Measurements from ENCODE around the gene ZFYVE28. TPM values are rescaled to one million over a fixed set of nuclear protein-coding genes. Genes with fewer than 3 reads are reported as not detected.

The ZFYVE28 gene
- total and polyA plus RNA-seq, 2 of the 8 experiments (the other 6 are each of a cell fraction or from before 2014, with no cell fraction given) = 1.7 to 4.9 TPM

DNA sequence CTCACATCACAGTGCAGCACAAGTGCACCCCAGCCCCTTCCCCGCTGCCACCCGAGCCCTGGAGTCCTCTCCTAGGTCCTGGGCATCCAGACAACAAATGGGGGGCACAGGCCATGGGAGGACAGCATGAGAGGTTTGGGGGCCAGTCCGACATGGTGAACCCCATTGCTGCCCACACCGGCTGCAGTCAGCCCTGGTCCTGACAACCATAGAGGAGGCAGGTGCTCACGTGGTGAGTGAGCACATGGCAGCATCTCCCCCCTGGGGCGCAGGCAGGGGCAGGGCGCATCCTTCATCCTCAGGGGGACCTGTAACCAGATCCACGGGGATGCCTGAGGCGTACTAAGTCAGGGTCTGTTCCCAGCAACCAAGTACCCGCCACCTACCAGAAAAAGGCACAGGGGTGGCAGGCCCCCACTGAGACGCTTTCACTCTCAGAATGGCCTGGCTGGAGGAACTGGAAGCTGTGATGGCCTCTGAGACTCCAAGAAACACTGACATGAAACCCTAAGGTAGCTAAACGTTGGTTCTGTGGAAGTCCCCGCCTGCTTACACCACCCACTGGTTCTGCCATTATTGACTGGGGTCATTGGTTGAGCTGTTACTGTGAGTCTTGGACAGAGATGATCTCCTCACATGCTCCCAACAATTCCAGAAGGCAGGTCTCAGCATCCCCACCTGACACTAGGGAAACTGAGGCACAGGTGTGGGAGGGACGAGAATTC lies 6.5 kb downstream of the ZFYVE28 start:
- Histone ChIP-seq H2BK5ac (ENCODE audit: low read depth, low read length) (peak overlapping the region; percentile 96; the same call in 1 of the 2 replicates), H3K14ac (ENCODE audit: insufficient read length) (no peak overlapping the region), H3K4me1 (replicated peaks in 1 of 4; ENCODE audit: control insufficient read depth in 3 of 4, insufficient read depth in 4 of 4, low read length in 3 of 4) (peaks cover 12 to 36% (median 25%) of the 10 kb centered on the region in 4 experiments), H2AK5ac (ENCODE audit: low read depth, low read length) (peak overlapping the region; percentile 60; the same call in 1 of the 2 replicates), H3K18ac (ENCODE audit: extremely low read depth, low read length) (0 out of 2 replicates have a peak overlapping the region, but pooled peaks have one; percentile 66), H4K91ac (replicated peaks; ENCODE audit: insufficient read length, low read length) (peak overlapping the region; percentile 73), H3K23me2 (ENCODE audit: low read depth, low read length) (peaks cover 10% of the 10 kb centered on the region), H4K8ac (ENCODE audit: extremely low read depth, insufficient read depth, low read length) (peak overlapping the region; percentile 46; the same call in 1 of the 2 replicates), H2BK15ac (ENCODE audit: low read length) (peak overlapping the region; percentile 98; the same call in 1 of the 2 replicates), H3K79me2 (ENCODE audit: control insufficient read depth in 1 of 2, insufficient read depth in 2 of 2, low read length in 2 of 2) (no peaks in the 10 kb centered on the region), H4K20me1 (replicated peaks in 1 of 2; ENCODE audit: control insufficient read depth in 1 of 2, insufficient read depth in 2 of 2, low read length in 2 of 2) (peaks cover 0 to 6% of the 10 kb centered on the region in 2 experiments), H3K9ac (replicated peaks in 1 of 4; ENCODE audit: extremely low read depth in 1 of 4, low read depth in 3 of 4, low read length in 3 of 4) (no peak overlapping the region), H3K27me3 (replicated peaks in 1 of 4; ENCODE audit: control insufficient read depth in 3 of 4, extremely low read depth in 1 of 4, insufficient read depth in 3 of 4, low read length in 3 of 4) (peaks cover 13 to 33% (median 27%) of the 10 kb centered on the region in 4 experiments), H3K4ac (replicated peaks; ENCODE audit: insufficient read length, low read depth, low read length) (peak overlapping the region; percentile 82), H3K56ac (replicated peaks; ENCODE audit: insufficient read length, low read depth, low read length) (no peak overlapping the region), H3K36me3 (ENCODE audit: control insufficient read depth in 2 of 4, insufficient read depth in 4 of 4, low read length in 3 of 4) (no peaks in the 10 kb centered on the region), H2BK120ac (replicated peaks; ENCODE audit: low read depth, low read length) (peak overlapping the region; percentile 57), H2AFZ (ENCODE audit: low read length) (no peak overlapping the region), H3K9me3 (ENCODE audit: insufficient read depth in 2 of 2, low read depth in 1 of 2, low read length in 1 of 2) (no peaks in the 10 kb centered on the region), H3K79me1 (ENCODE audit: low read depth, low read length) (peaks cover 4% of the 10 kb centered on the region; the same call in 1 of the 2 replicates), H3K4me2 (ENCODE audit: insufficient read depth in 1 of 2, low read depth in 2 of 2, low read length in 2 of 2) (peak overlapping the region; percentile 78 to 94; a peak in 3 of 4 replicates), H2BK12ac (ENCODE audit: low read depth, low read length) (peak overlapping the region; percentile 98; the same call in 1 of the 2 replicates), H3K23ac (ENCODE audit: insufficient read length) (no peak overlapping the region), H3K4me3 (ENCODE audit: extremely low read depth in 1 of 4, insufficient read depth in 2 of 4, low read depth in 3 of 4, low read length in 4 of 4) (peak overlapping the region in 2 of 4 experiments; percentile 2 to 56; a peak in 2 of 8 replicates), H3K27ac (ENCODE audit: low read depth, low read length) (no peak overlapping the region), H4K5ac (ENCODE audit: insufficient read length, low read depth, low read length) (peak overlapping the region; percentile 20), H2BK20ac (ENCODE audit: low read length) (peak overlapping the region; percentile 90; the same call in 1 of the 2 replicates)
- no peak for DNase-seq (ENCODE audit: low read depth in 1 of 2, low spot score in 2 of 2)
- TF ChIP-seq ATF3 (IDR thresholded peaks at IDR 0.05; ENCODE audit: insufficient read depth, low read depth, low read length) (no peak), EP300 (IDR thresholded peaks at IDR 0.05; ENCODE audit: borderline replicate concordance in 1 of 2, low read depth in 2 of 2, low read length in 2 of 2) (no peak), SIX5 (IDR thresholded peaks at IDR 0.05; ENCODE audit: low read depth, low read length) (no peak)
- TF ChIP-seq, protein P1, sequence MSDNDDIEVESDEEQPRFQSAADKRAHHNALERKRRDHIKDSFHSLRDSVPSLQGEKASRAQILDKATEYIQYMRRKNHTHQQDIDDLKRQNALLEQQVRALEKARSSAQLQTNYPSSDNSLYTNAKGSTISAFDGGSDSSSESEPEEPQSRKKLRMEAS (IDR thresholded peaks at IDR 0.05) = 0 out of 2 replicates have a peak, but pooled peaks have one; percentile 24
- WGBS, 2 experiments (ENCODE audit: extremely low coverage in 1 of 2, insufficient coverage in 1 of 2, insufficient read length in 1 of 2, insufficient replicate concordance in 2 of 2, low coverage in 1 of 2, low lambda C conversion rate in 2 of 2, missing lambda C conversion rate in 1 of 2) = 87% methylated on average over 12 of the region's 14 CpGs; no CpG with 5 or more reads in 1 of the 2 experiments
- no peak for FAIRE-seq
- POLR2A ChIA-PET (ENCODE audit: partially characterized antibody) = interaction anchor here (0.6 to 2.4 kb wide), 4 partner anchors 10 to 216 kb away, joined by 3 to 9 read pairs (median 5); partner anchors contain the start of gene RNF4
- CTCF ChIA-PET (ENCODE audit: partially characterized antibody) = interaction anchor here (1.0 to 3.8 kb wide), 12 partner anchors 8 to 660 kb away, joined by 3 to 18 read pairs (median 6); no protein-coding TSS in a partner anchor

All from H1 (cell line).